NCI-H2171 treated with DMSO at 0.1 percent for 48 hours (cell line): ENCODE measurements around the gene IFT122.

Source experiments
- DNase-seq: peaks from one replicate; lab custom pipeline; 2025; lab: John Stamatoyannopoulos, UW

Gene IFT122

DNA sequence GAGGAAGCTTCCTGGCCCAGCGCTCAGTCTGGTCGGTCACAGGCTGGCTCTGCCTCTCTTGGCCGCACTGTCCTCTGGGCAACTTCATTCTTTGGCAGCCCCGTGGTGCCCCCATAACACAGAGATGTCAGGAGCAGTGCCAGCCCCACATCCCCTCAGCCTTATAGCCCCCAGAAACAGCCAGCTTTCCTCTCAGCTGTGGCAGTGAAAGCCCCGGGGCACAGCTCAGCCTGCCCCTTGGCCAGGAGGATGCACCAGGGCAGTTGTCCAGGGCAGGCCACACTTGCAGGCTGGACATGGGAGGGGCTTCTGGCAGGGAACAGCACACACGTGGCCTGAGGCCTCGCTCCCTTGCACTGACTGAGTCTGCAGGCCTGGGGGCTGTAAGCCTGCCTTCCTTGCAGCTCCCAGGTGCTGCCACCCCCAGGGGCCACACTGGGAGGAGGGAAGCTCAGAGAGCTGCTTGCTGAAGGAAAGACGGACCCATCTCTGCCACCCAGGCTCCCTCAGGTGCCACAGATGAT is 78.1 kb downstream of the IFT122 start:
- no peak for DNase-seq

GRCh38 chr3:129518581-129518980 is 78.6 kb downstream of the IFT122 start:
- no peak for DNase-seq

DNA sequence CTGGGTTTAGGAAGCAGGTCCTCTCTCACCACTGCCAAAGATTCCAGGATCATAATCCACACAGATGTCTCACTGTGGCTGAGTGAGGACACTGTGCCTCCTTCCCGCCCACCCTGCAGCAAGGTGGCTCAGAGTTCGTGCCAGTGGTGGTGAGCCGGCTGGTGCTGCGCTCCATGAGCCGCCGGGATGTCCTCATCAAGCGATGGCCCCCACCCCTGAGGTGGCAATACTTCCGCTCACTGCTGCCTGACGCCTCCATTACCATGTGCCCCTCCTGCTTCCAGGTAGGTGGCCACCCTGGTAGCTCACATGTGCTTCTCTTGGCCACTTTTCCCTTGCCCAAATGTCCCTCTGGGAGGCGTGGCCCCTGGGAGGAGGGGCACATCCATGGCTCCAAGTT is 79.4 kb downstream of the IFT122 start:
- DNase-seq = no peak

DNA sequence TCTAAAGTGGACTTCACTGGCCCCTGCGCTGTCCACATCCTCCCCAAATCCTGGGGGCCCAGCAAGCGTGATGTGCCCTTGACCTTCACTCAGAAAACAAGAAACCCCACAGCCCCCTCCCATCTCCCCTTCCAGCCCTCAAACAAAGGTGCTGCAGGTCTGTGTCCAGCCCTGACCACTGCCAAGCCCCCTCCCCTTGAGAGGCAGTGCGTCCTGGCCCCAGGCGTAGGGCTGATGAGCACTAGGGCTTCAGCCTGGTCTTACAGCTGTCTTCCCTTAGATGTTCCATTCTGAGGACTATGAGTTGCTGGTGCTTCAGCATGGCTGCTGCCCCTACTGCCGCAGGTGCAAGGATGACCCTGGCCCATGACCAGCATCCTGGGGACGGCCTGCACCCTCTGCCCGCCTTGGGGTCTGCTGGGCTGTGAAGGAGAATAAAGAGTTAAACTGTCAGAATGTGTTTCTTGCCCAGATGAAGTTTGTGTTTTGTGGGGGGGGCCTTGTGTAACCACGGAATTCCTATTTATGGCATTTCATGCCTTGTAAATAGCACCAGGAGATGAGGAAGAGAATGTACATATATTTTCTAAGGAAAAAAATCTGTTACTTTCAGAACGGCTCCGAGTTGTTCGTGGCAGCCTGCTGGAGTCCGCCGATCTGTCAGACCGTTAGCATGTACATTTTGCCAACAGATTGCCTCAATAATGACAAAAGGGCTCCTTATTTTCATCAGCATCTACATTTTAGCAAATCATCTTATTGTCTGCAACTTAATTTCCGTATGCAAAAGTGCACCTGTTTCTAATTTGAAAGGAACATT is 80.1 kb downstream of the IFT122 start:
- DNase-seq = no peak

GRCh38 chr3:129520960-129521359 is 80.9 kb downstream of the IFT122 start:
- DNase-seq = peak; percentile 45

GRCh38 chr3:129521611-129522010 is 81.6 kb downstream of the IFT122 start:
- peak; percentile 76 for DNase-seq

GRCh38 chr3:129522953-129523352 is 82.9 kb downstream of the IFT122 start:
- no peak for DNase-seq

DNA sequence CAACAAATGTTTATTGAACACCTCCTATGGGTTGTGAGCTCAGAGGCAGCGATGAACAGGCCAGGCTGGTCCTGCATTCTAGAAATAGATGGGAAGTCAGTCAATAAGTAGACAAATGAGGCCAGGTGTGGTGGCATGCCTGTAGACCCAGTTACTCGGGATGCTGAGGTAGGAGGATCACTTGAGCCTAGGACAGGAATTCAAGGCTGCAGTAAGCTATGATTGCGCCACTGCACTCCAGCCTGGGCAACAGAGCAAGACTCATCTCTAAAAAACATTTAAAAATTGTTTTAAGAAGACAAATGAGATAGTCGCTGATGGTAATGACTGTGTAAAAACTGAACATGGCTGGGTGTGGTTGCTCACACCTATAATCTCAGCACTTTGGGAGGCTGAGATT is 84.1 kb downstream of the IFT122 start:
- no peak for DNase-seq

DNA sequence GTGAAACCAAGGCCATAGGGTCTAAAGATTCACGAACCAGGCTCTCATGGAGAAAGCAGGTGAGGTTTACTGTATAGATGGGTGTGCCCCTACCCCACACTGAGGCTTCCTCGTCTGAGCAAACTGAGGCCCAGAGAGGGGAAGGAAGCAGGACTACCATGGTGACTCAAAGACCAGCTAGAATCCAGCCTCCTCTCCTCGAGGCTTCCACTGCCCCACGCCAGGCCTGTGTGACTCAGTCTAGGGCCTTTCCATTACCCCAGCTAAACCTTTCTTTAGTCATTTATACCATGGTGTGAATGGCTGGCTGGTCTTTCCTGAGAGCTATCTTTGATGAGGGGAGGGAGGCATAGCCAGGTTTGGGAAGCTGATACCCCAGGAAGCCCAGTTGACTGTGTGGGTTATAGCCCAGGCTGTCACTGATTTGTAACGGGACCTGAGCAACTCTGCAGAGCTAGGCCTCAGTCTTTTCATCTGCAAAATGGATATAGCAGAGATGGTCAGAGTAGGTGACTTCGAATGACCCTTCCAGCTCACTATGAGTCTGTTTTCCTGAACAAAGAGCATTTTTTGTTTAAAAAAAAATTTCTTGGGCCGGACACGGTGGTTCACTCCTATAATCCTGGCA is 85.4 kb downstream of the IFT122 start:
- no peak for DNase-seq

GRCh38 chr3:129526121-129526900 is 86.3 kb downstream of the IFT122 start:
- DNase-seq = no peak

DNA sequence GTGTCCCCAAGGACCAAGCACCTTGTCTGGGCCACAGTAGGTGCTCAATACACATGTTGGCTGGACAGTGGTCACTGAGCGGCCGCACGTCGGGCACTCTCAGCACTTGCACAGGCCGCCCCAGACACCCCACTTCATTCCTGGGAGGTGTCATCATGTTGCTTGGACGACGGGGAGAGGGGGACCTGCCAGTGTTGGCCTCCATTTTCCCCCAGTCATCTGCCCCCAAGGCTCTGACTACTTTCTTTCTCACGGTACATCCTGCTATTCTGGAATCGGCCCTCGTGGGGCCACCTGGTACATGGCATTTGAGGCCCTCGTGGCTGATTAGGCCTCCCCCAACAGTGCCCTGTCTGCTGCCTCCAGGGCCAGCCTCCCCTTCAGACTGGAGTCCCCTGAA is 87.2 kb downstream of the IFT122 start:
- no peak for DNase-seq

GRCh38 chr3:129528589-129529100 is 88.6 kb downstream of the IFT122 start, which contains the start of gene RHO:
Gene RHO, plus strand, starts transcription at chr3:129528639. Its CDS starts 95 bp downstream, at chr3:129528734.
- DNase-seq = no peak

GRCh38 chr3:129529436-129530210 is 89.6 kb downstream of the IFT122 start:
- DNase-seq = no peak

DNA sequence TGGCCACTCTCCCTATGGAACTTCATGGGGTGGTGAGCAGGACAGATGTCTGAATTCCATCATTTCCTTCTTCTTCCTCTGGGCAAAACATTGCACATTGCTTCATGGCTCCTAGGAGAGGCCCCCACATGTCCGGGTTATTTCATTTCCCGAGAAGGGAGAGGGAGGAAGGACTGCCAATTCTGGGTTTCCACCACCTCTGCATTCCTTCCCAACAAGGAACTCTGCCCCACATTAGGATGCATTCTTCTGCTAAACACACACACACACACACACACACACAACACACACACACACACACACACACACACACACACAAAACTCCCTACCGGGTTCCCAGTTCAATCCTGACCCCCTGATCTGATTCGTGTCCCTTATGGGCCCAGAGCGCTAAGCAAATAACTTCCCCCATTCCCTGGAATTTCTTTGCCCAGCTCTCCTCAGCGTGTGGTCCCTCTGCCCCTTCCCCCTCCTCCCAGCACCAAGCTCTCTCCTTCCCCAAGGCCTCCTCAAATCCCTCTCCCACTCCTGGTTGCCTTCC is 90.3 kb downstream of the IFT122 start:
- DNase-seq = no peak

DNA sequence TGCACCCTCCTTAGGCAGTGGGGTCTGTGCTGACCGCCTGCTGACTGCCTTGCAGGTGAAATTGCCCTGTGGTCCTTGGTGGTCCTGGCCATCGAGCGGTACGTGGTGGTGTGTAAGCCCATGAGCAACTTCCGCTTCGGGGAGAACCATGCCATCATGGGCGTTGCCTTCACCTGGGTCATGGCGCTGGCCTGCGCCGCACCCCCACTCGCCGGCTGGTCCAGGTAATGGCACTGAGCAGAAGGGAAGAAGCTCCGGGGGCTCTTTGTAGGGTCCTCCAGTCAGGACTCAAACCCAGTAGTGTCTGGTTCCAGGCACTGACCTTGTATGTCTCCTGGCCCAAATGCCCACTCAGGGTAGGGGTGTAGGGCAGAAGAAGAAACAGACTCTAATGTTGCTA is 90.8 kb downstream of the IFT122 start:
- DNase-seq = no peak

GRCh38 chr3:129531699-129532098 is 91.7 kb downstream of the IFT122 start:
- DNase-seq = no peak

GRCh38 chr3:129532261-129532660 is 92.2 kb downstream of the IFT122 start:
- DNase-seq = no peak

GRCh38 chr3:129533406-129533805 is 93.4 kb downstream of the IFT122 start:
- no peak for DNase-seq

- DNase-seq = no peak
These were observed 94.5 kb downstream of the IFT122 start for GRCh38 chr3:129534428-129535027.

- DNase-seq = no peak
These were observed 95.1 kb downstream of the IFT122 start for GRCh38 chr3:129535075-129535474.

GRCh38 chr3:129536374-129536667 is 96.3 kb downstream of the IFT122 start:
- no peak for DNase-seq
